Testis (tissue), 3 donors: ENCODE results near the gene PRPF6. TPM values are rescaled to one million over a fixed set of nuclear protein-coding genes. Genes with fewer than 3 reads are reported as not detected.

Experiments used
- DNase-seq: peaks from one replicate; pipeline ENCODE4 v3.0.0-alpha.2; 2019
- H3K27ac ChIP-seq, 2 donors: fragments of 200-600 bp; sonication (generic); one replicate each; pipeline ENCODE4 v1.5.1; 2019
- H3K27me3 ChIP-seq: fragments of 200-600 bp; sonication (generic); one replicate; pipeline ENCODE4 v1.5.1; 2019
- H3K36me3 ChIP-seq: fragments of 200-600 bp; sonication (generic); one replicate; pipeline ENCODE4 v1.5.1; 2017; ENCODE audit warnings: low read depth; ENCODE audit errors: missing control alignments
- H3K4me1 ChIP-seq: fragments of 200-600 bp; sonication (generic); one replicate; pipeline ENCODE4 v1.5.1; 2019
- H3K4me3 ChIP-seq, 2 donors: fragments of 200-600 bp; sonication (generic); one replicate each; pipeline ENCODE4 v1.5.1; 2017 to 2019
- H3K9me3 ChIP-seq: fragments of 200-600 bp; sonication (generic); one replicate; pipeline ENCODE4 v1.5.1; 2017
- CTCF ChIP-seq, 3 experiments: fragments of 450-650 bp in 2 of 3; fragments of 200-600 bp in 1 of 3; sonication (generic) in 1 of 3; IDR thresholded peaks; one replicate each; pipeline ENCODE4 v1.5.1; 2016 to 2019; ENCODE audit warnings: antibody characterized with exemption in 3 of 3, mild to moderate bottlenecking in 2 of 3, moderate library complexity in 1 of 3
- POLR2A ChIP-seq: fragments of 450-650 bp; IDR thresholded peaks from one replicate; pipeline ENCODE4 v1.6.1; 2017; ENCODE audit warnings: antibody characterized with exemption, mild to moderate bottlenecking, moderate library complexity
- WGBS, 2 donors: methylation state at CpG; one replicate each; pipeline ENCODE4 v1.1.5; 2018; 5-methylcytosine and 5-hydroxymethylcytosine counted together
- intact Hi-C: fragments of 100-400 bp; cut with DNase I; formaldehyde crosslinking; loops from one replicate; pipeline ENCODE4 v1.15.1; 2023; ENCODE audit warnings: low total_unique reads
- polyA plus RNA-seq: library from polyadenylated mRNA; stranded (reverse); fragments of 350-450 nt; fragmentation: Illumina TruSeq; extraction: RNeasy Lipid Tissue Mini Kit (QIAGEN cat#74804); gene quantifications from one replicate; pipeline ENCODE4 v1.2.3, GENCODE V29; 2014; ENCODE audit warnings: low read depth, low replicate concordance; ENCODE audit not compliant: insufficient read depth
- total RNA-seq, 2 donors: library from RNA; depleted of rRNA; stranded (reverse); fragments of >200 nt; gene quantifications; one replicate each; pipeline ENCODE4 v1.2.3, GENCODE V29; 2016

PRPF6 gene
- total and polyA plus RNA-seq, 3 donors from 2014 or later: 106 to 114 (median 107) TPM

- no peak overlapping the region for H3K4me3 ChIP-seq
- no peaks in the 10 kb centered on the region for H3K27me3 ChIP-seq
- H3K27ac ChIP-seq: no peak overlapping the region
- DNase-seq: no peak
- TF ChIP-seq CTCF (IDR thresholded peaks at IDR 0.05): no peak
- no peak for TF ChIP-seq POLR2A
- no peaks in the 10 kb centered on the region for H3K9me3 ChIP-seq
- H3K36me3 ChIP-seq: no peaks in the 10 kb centered on the region
- intact Hi-C loops: no loop called here
- WGBS, 2 donors: 40 to 67% methylated on average over 1 to 3 of the region's 3 CpGs
- H3K4me1 ChIP-seq: peaks cover 22% of the 10 kb centered on the region
Observed at GRCh38 chr20:64037199-64037497, 56.2 kb downstream of the PRPF6 start.

GRCh38 chr20:64037498-64038213 is 56.7 kb downstream of the PRPF6 start:
- TF ChIP-seq POLR2A: no peak
- no peak for TF ChIP-seq CTCF (IDR thresholded peaks at IDR 0.05)
- intact Hi-C loops: no loop called here
- Histone ChIP-seq H3K4me3 (peak overlapping the region; percentile 2 to 59), H3K9me3 (no peaks in the 10 kb centered on the region), H3K27me3 (no peaks in the 10 kb centered on the region), H3K27ac (peak overlapping the region in 1 of 2 donors; percentile 59), H3K4me1 (peaks cover 26% of the 10 kb centered on the region), H3K36me3 (no peaks in the 10 kb centered on the region)
- WGBS, 2 donors: 7 to 10% methylated on average over 28 to 33 of the region's 36 CpGs
- peak; percentile 38 for DNase-seq

- Histone ChIP-seq H3K36me3 (no peaks in the 10 kb centered on the region), H3K4me3 (peak overlapping the region; percentile 26 to 59), H3K4me1 (peaks cover 26% of the 10 kb centered on the region), H3K9me3 (no peaks in the 10 kb centered on the region), H3K27me3 (no peaks in the 10 kb centered on the region), H3K27ac (peak overlapping the region in 1 of 2 donors; percentile 59)
- WGBS, 2 donors: 0 to 4% methylated on average over 2 to 28 of the region's 30 CpGs
- intact Hi-C loops: no loop called here
- DNase-seq: no peak
- no peak for TF ChIP-seq POLR2A
- TF ChIP-seq CTCF (IDR thresholded peaks at IDR 0.05): no peak
Observed at GRCh38 chr20:64038224-64038564, 57.3 kb downstream of the PRPF6 start.

GRCh38 chr20:64038565-64039292 is 57.8 kb downstream of the PRPF6 start:
- peak; percentile 68 for DNase-seq

More at GRCh38 chr20:64038565-64039292, 57.8 kb downstream of the PRPF6 start:
- TF ChIP-seq CTCF (IDR thresholded peaks at IDR 0.05) (peak; percentile 26 to 55 (median 26)), POLR2A (no peak)
- peaks cover 24% of the 10 kb centered on the region for H3K4me1 ChIP-seq
- intact Hi-C loops: no loop called here
- peak overlapping the region; percentile 26 to 59 for H3K4me3 ChIP-seq
- no peaks in the 10 kb centered on the region for H3K9me3 ChIP-seq
- H3K27ac ChIP-seq: peak overlapping the region; percentile 15 to 59
- no peaks in the 10 kb centered on the region for H3K36me3 ChIP-seq
- 1% methylated on average over 50 of the region's 91 CpGs; no CpG with 5 or more reads in 1 of the 2 donors for WGBS, 2 donors
- no peaks in the 10 kb centered on the region for H3K27me3 ChIP-seq
